Activated CD8-positive, alpha-beta T cell treated with anti-CD3 and anti-CD28 coated beads for 36 hours (primary cell): ENCODE measurements around the gene NRF1. TPM values are rescaled to one million over a fixed set of nuclear protein-coding genes. Genes with fewer than 3 reads are reported as not detected.
"Not testable (repeated sequence)": the region's sequence is repeated elsewhere in the genome, so short reads cannot be mapped to it uniquely, and the experiment has no call there.

Experiments
- ATAC-seq: fragments of 200-7000 bp; cut with Tn5 transposase; one replicate; pipeline ENCODE4 v1.10.0; 2021; ENCODE audit warnings: mild to moderate bottlenecking, moderate library complexity
- CTCF ChIA-PET: fragments of 350-600 bp; sonication (Branson Sonifier 250); formaldehyde crosslinking; loops from one replicate; lab custom pipeline; 2021; ENCODE audit warnings: antibody characterized with exemption; lab: Charles Lee
- POLR2A ChIA-PET: fragments of 350-600 bp; sonication (Branson Sonifier 250); formaldehyde crosslinking; loops from one replicate; lab custom pipeline; 2021; ENCODE audit warnings: antibody characterized with exemption; lab: Charles Lee
- DNase-seq: peaks from one replicate; pipeline ENCODE4 v3.0.0-alpha.2; 2020
- H3K27ac Mint-ChIP-seq: one replicate; pipeline ENCODE4 v1.8.0; 2021; ENCODE audit warnings: mild to moderate bottlenecking, mixed read lengths
- H3K27me3 Mint-ChIP-seq: one replicate; pipeline ENCODE4 v1.8.0; 2021; ENCODE audit warnings: mixed read lengths
- H3K36me3 Mint-ChIP-seq: one replicate; pipeline ENCODE4 v1.8.0; 2021; ENCODE audit warnings: low read depth, mixed read lengths
- H3K4me1 Mint-ChIP-seq: one replicate; pipeline ENCODE4 v1.8.0; 2021; ENCODE audit warnings: low read depth, mixed read lengths
- H3K4me3 Mint-ChIP-seq: one replicate; pipeline ENCODE4 v1.8.0; 2021; ENCODE audit warnings: mild to moderate bottlenecking, moderate library complexity, mixed read lengths
- H3K9me3 Mint-ChIP-seq: one replicate; pipeline ENCODE4 v1.8.0; 2021; ENCODE audit warnings: mixed read lengths
- CTCF ChIP-seq: fragments of 200-600 bp; IDR thresholded peaks from one replicate; pipeline ENCODE4 v1.8.0; 2022; ENCODE audit warnings: antibody characterized with exemption, mild to moderate bottlenecking
- intact Hi-C: fragments of 100-400 bp; cut with micrococcal nuclease; formaldehyde crosslinking; loops from one replicate; pipeline ENCODE4 v1.10.0; 2022
- total RNA-seq, 2 experiments: library from RNA; stranded (reverse); gene quantifications; one replicate each; pipeline ENCODE4 v1.2.3, GENCODE V29; 2021

NRF1 gene
- total RNA-seq, 2 experiments from 2014 or later = 23.3 to 23.9 TPM

- no peaks in the 10 kb centered on the region for H3K9me3 Mint-ChIP-seq
- H3K27ac Mint-ChIP-seq = no peak overlapping the region
- CTCF ChIA-PET = no interaction called here
- TF ChIP-seq CTCF = no peak
- POLR2A ChIA-PET = interaction anchor here (0.8 kb wide), 1 partner anchor 8 kb away, joined by 3 read pairs; no protein-coding TSS in a partner anchor
- peaks cover 19% of the 10 kb centered on the region for H3K4me1 Mint-ChIP-seq
- intact Hi-C loops = no loop called here
- no peaks in the 10 kb centered on the region for H3K36me3 Mint-ChIP-seq
- no peak for ATAC-seq
- no peak for DNase-seq
- peaks cover 44% of the 10 kb centered on the region for H3K27me3 Mint-ChIP-seq
- no peak overlapping the region for H3K4me3 Mint-ChIP-seq
Measured at GRCh38 chr7:129789652-129790051, 178.1 kb downstream of the NRF1 start.

GRCh38 chr7:129790136-129790535 lies 178.6 kb downstream of the NRF1 start:
- no peak for TF ChIP-seq CTCF
- CTCF ChIA-PET = no interaction called here
- Mint-ChIP-seq H3K36me3 (no peaks in the 10 kb centered on the region), H3K4me3 (no peak overlapping the region), H3K4me1 (peaks cover 14% of the 10 kb centered on the region), H3K9me3 (no peaks in the 10 kb centered on the region), H3K27ac (no peak overlapping the region), H3K27me3 (peaks cover 39% of the 10 kb centered on the region)
- DNase-seq = no peak
- intact Hi-C loops = no loop called here
- POLR2A ChIA-PET = interaction anchor here (0.8 kb wide), 1 partner anchor 9 kb away, joined by 3 read pairs; no protein-coding TSS in a partner anchor
- no peak for ATAC-seq

- no peak overlapping the region for H3K4me3 Mint-ChIP-seq
- ChIA-PET CTCF (no interaction called here), POLR2A (no interaction called here)
- DNase-seq (no peak), ATAC-seq (no peak)
- no peaks in the 10 kb centered on the region for H3K4me1 Mint-ChIP-seq
- intact Hi-C loops = no loop called here
- H3K9me3 Mint-ChIP-seq = no peaks in the 10 kb centered on the region
- no peak for TF ChIP-seq CTCF
- H3K36me3 Mint-ChIP-seq = no peaks in the 10 kb centered on the region
- peaks cover 15% of the 10 kb centered on the region for H3K27me3 Mint-ChIP-seq
- no peak overlapping the region for H3K27ac Mint-ChIP-seq
Measured at GRCh38 chr7:129792721-129793120, 181.2 kb downstream of the NRF1 start.

- CTCF ChIA-PET = no interaction called here
- DNase-seq (no peak), ATAC-seq (no peak)
- intact Hi-C loops = no loop called here
- Mint-ChIP-seq H3K27ac (no peak overlapping the region), H3K9me3 (no peaks in the 10 kb centered on the region), H3K4me1 (no peaks in the 10 kb centered on the region), H3K27me3 (peaks cover 13% of the 10 kb centered on the region), H3K36me3 (no peaks in the 10 kb centered on the region), H3K4me3 (no peak overlapping the region)
- no peak for TF ChIP-seq CTCF
- POLR2A ChIA-PET = no interaction called here
Measured at GRCh38 chr7:129793506-129794310, 182.2 kb downstream of the NRF1 start.

- H3K9me3 Mint-ChIP-seq, DNase-seq, H3K36me3 Mint-ChIP-seq, CTCF ChIA-PET, intact Hi-C loops, ATAC-seq, POLR2A ChIA-PET, H3K27me3 Mint-ChIP-seq, H3K4me3 Mint-ChIP-seq, H3K4me1 Mint-ChIP-seq, H3K27ac Mint-ChIP-seq: not testable (repeated sequence)
Measured at GRCh38 chr7:129794461-129794860, 182.9 kb downstream of the NRF1 start.
